ENCODE data around the gene NCOR2.

NCOR2 gene

GRCh38 chr12:124518051-124518932 is 49.1 kb downstream of the NCOR2 start:
- Histone ChIP-seq H3K36me3 (ENCODE audit: control insufficient read depth, insufficient read depth, low read length) (peaks cover 7% of the 10 kb centered on the region), H3K4me3 (ENCODE audit: low read depth, low read length) (no peak overlapping the region), H3K9ac (ENCODE audit: low read length) (peak overlapping the region; percentile 19), H3K27me3 (ENCODE audit: control insufficient read depth, insufficient read depth, low read length) (no peaks in the 10 kb centered on the region), H3K27ac (ENCODE audit: low read depth, low read length) (peak overlapping the region; percentile 30), H3K9me3 (ENCODE audit: control insufficient read depth, insufficient read depth, low read depth, low read length) (no peaks in the 10 kb centered on the region), H3K4me1 (ENCODE audit: control insufficient read depth, insufficient read depth, low read length) (peaks cover 48% of the 10 kb centered on the region)

Measured in HUES6 (cell line).